Tibial nerve (tissue), 3 donors: ENCODE results near the gene ZNF79.

Experiments
- CTCF ChIP-seq, 5 experiments: fragments of 200-600 bp in 3 of 5; fragments of 450-650 bp in 2 of 5; sonication (generic) in 3 of 5; IDR thresholded peaks; one replicate each; pipeline ENCODE4 v1.5.1; 2016 to 2019; ENCODE audit warnings: antibody characterized with exemption in 5 of 5, mild to moderate bottlenecking in 3 of 5, moderate library complexity in 2 of 5
- POLR2A ChIP-seq, 2 donors: fragments of 450-650 bp; IDR thresholded peaks; one replicate each; pipeline ENCODE4 v1.6.1; 2017; ENCODE audit warnings: antibody characterized with exemption in 2 of 2, mild to moderate bottlenecking in 2 of 2, moderate library complexity in 2 of 2

- no peak for TF ChIP-seq POLR2A (IDR thresholded peaks at IDR 0.05)
- no peak for TF ChIP-seq CTCF (IDR thresholded peaks at IDR 0.05)
Measured at GRCh38 chr9:127406799-127407491, 17.2 kb upstream of the ZNF79 start.
